ENCODE data around the gene ARHGEF17.

DNA sequence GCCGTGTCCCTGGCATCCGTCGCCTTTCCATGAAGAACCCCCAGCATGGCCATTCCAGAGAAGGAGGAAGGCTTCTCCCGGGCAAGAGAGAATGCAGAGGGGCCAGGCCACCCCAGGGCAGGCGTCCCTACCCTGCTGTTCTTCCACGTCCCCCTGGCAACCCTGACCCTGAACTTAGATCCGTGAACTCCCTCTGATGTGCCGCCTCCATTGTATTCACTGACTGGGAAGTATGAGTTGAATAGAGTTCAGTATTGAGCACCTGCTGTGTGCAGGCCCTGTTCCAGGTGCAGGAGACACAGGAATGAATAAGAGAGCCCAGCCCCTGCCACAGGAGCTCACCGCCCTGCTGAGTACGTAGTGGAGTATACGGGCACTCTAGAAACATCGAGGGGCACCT, 39.0 kb downstream of the ARHGEF17 start:
- TF ChIP-seq, protein P1, sequence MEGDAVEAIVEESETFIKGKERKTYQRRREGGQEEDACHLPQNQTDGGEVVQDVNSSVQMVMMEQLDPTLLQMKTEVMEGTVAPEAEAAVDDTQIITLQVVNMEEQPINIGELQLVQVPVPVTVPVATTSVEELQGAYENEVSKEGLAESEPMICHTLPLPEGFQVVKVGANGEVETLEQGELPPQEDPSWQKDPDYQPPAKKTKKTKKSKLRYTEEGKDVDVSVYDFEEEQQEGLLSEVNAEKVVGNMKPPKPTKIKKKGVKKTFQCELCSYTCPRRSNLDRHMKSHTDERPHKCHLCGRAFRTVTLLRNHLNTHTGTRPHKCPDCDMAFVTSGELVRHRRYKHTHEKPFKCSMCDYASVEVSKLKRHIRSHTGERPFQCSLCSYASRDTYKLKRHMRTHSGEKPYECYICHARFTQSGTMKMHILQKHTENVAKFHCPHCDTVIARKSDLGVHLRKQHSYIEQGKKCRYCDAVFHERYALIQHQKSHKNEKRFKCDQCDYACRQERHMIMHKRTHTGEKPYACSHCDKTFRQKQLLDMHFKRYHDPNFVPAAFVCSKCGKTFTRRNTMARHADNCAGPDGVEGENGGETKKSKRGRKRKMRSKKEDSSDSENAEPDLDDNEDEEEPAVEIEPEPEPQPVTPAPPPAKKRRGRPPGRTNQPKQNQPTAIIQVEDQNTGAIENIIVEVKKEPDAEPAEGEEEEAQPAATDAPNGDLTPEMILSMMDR (IDR thresholded peaks at IDR 0.05 in 8 of 11, conservative IDR thresholded peaks at IDR 0.05 in 3 of 11) = no peak
- no peak for TF ChIP-seq POLR2A (IDR thresholded peaks at IDR 0.05)
- TF ChIP-seq POLR2AphosphoS5 (IDR thresholded peaks at IDR 0.05) = no peak

Data from spleen (tissue), 7 donors.